ENCODE results near the gene TP53I13. TPM values are rescaled to one million over a fixed set of nuclear protein-coding genes. Genes with fewer than 3 reads are reported as not detected.
A peak's percentile ranks its signal among the peaks of the same experiment; 100 is the strongest.

TP53I13 gene
- total and polyA plus RNA-seq, 2 of the 13 experiments (the other 11 are each of a cell fraction or from before 2014, with no cell fraction given), result 16.9 to 25.7 TPM

DNA sequence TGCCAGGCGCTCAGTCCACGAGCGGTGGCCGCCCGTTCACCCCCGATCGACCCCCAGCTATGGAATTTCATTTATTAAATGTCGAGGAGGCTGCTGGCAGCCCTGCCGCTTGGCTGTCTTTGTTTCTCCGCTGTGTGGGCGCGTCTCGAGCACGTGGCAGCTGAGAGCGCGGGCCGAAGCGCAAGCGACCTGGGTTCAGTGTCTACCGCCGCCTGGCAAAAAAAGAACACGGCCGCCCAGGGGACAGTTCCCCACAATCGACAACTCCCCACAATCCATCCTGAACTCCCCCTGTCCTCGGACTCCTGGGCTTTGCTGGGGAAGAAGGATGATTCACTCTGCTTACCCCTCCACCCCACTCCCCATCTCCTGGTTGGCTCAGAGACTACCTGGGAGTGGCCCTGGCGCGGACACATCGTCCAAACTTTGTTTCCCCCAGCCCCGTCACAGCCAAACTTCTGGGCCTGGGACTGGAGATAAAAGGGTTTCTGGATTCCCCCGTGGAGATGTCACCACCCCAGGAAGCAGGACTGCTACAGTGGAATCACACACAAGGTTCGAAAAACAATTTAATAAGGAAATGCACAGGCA lies 22.7 kb downstream of the TP53I13 start (continued):
- TF ChIP-seq, protein P1, sequence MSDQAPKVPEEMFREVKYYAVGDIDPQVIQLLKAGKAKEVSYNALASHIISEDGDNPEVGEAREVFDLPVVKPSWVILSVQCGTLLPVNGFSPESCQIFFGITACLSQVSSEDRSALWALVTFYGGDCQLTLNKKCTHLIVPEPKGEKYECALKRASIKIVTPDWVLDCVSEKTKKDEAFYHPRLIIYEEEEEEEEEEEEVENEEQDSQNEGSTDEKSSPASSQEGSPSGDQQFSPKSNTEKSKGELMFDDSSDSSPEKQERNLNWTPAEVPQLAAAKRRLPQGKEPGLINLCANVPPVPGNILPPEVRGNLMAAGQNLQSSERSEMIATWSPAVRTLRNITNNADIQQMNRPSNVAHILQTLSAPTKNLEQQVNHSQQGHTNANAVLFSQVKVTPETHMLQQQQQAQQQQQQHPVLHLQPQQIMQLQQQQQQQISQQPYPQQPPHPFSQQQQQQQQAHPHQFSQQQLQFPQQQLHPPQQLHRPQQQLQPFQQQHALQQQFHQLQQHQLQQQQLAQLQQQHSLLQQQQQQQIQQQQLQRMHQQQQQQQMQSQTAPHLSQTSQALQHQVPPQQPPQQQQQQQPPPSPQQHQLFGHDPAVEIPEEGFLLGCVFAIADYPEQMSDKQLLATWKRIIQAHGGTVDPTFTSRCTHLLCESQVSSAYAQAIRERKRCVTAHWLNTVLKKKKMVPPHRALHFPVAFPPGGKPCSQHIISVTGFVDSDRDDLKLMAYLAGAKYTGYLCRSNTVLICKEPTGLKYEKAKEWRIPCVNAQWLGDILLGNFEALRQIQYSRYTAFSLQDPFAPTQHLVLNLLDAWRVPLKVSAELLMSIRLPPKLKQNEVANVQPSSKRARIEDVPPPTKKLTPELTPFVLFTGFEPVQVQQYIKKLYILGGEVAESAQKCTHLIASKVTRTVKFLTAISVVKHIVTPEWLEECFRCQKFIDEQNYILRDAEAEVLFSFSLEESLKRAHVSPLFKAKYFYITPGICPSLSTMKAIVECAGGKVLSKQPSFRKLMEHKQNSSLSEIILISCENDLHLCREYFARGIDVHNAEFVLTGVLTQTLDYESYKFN (CRISPR knock-in tag; conservative IDR thresholded peaks at IDR 0.05), result no peak
- TF ChIP-seq, protein P2, sequence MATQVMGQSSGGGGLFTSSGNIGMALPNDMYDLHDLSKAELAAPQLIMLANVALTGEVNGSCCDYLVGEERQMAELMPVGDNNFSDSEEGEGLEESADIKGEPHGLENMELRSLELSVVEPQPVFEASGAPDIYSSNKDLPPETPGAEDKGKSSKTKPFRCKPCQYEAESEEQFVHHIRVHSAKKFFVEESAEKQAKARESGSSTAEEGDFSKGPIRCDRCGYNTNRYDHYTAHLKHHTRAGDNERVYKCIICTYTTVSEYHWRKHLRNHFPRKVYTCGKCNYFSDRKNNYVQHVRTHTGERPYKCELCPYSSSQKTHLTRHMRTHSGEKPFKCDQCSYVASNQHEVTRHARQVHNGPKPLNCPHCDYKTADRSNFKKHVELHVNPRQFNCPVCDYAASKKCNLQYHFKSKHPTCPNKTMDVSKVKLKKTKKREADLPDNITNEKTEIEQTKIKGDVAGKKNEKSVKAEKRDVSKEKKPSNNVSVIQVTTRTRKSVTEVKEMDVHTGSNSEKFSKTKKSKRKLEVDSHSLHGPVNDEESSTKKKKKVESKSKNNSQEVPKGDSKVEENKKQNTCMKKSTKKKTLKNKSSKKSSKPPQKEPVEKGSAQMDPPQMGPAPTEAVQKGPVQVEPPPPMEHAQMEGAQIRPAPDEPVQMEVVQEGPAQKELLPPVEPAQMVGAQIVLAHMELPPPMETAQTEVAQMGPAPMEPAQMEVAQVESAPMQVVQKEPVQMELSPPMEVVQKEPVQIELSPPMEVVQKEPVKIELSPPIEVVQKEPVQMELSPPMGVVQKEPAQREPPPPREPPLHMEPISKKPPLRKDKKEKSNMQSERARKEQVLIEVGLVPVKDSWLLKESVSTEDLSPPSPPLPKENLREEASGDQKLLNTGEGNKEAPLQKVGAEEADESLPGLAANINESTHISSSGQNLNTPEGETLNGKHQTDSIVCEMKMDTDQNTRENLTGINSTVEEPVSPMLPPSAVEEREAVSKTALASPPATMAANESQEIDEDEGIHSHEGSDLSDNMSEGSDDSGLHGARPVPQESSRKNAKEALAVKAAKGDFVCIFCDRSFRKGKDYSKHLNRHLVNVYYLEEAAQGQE (IDR thresholded peaks at IDR 0.05; ENCODE audit: borderline replicate concordance in 1 of 2, low read depth in 1 of 2, low read length in 2 of 2), result peak in 1 of 2 experiments; percentile 12; a peak in 1 of 4 replicates
- TF ChIP-seq HOXA3 (CRISPR knock-in tag; IDR thresholded peaks at IDR 0.05) (no peak), ZNF777 (CRISPR knock-in tag; IDR thresholded peaks at IDR 0.05) (peak; percentile 75), REXO4 (CRISPR knock-in tag; IDR thresholded peaks at IDR 0.05; ENCODE audit: borderline replicate concordance) (no peak), KMT2B (CRISPR knock-in tag; IDR thresholded peaks at IDR 0.05) (peak; percentile 35), MTF1 (CRISPR knock-in tag; IDR thresholded peaks at IDR 0.05) (no peak), ZNF577 (CRISPR knock-in tag; IDR thresholded peaks at IDR 0.05; ENCODE audit: borderline replicate concordance, low read depth) (no peak), ZFX (CRISPR knock-in tag; IDR thresholded peaks at IDR 0.05; ENCODE audit: low read depth) (no peak; the same call in 1 of the 2 replicates), HDAC2 (CRISPR knock-in tag; IDR thresholded peaks at IDR 0.05) (peak; percentile 7; the same call in 1 of the 2 replicates)
- TF ChIP-seq, protein P3, sequence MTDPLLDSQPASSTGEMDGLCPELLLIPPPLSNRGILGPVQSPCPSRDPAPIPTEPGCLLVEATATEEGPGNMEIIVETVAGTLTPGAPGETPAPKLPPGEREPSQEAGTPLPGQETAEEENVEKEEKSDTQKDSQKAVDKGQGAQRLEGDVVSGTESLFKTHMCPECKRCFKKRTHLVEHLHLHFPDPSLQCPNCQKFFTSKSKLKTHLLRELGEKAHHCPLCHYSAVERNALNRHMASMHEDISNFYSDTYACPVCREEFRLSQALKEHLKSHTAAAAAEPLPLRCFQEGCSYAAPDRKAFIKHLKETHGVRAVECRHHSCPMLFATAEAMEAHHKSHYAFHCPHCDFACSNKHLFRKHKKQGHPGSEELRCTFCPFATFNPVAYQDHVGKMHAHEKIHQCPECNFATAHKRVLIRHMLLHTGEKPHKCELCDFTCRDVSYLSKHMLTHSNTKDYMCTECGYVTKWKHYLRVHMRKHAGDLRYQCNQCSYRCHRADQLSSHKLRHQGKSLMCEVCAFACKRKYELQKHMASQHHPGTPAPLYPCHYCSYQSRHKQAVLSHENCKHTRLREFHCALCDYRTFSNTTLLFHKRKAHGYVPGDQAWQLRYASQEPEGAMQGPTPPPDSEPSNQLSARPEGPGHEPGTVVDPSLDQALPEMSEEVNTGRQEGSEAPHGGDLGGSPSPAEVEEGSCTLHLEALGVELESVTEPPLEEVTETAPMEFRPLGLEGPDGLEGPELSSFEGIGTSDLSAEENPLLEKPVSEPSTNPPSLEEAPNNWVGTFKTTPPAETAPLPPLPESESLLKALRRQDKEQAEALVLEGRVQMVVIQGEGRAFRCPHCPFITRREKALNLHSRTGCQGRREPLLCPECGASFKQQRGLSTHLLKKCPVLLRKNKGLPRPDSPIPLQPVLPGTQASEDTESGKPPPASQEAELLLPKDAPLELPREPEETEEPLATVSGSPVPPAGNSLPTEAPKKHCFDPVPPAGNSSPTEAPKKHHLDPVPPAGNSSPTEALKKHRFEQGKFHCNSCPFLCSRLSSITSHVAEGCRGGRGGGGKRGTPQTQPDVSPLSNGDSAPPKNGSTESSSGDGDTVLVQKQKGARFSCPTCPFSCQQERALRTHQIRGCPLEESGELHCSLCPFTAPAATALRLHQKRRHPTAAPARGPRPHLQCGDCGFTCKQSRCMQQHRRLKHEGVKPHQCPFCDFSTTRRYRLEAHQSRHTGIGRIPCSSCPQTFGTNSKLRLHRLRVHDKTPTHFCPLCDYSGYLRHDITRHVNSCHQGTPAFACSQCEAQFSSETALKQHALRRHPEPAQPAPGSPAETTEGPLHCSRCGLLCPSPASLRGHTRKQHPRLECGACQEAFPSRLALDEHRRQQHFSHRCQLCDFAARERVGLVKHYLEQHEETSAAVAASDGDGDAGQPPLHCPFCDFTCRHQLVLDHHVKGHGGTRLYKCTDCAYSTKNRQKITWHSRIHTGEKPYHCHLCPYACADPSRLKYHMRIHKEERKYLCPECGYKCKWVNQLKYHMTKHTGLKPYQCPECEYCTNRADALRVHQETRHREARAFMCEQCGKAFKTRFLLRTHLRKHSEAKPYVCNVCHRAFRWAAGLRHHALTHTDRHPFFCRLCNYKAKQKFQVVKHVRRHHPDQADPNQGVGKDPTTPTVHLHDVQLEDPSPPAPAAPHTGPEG (CRISPR knock-in tag; IDR thresholded peaks at IDR 0.05), result no peak; the same call in none of the 2 replicates
- TF ChIP-seq, protein P4, sequence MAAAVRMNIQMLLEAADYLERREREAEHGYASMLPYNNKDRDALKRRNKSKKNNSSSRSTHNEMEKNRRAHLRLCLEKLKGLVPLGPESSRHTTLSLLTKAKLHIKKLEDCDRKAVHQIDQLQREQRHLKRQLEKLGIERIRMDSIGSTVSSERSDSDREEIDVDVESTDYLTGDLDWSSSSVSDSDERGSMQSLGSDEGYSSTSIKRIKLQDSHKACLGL (CRISPR knock-in tag; IDR thresholded peaks at IDR 0.05), result 0 out of 2 replicates have a peak, but pooled peaks have one; percentile 4
- TF ChIP-seq, protein P5, sequence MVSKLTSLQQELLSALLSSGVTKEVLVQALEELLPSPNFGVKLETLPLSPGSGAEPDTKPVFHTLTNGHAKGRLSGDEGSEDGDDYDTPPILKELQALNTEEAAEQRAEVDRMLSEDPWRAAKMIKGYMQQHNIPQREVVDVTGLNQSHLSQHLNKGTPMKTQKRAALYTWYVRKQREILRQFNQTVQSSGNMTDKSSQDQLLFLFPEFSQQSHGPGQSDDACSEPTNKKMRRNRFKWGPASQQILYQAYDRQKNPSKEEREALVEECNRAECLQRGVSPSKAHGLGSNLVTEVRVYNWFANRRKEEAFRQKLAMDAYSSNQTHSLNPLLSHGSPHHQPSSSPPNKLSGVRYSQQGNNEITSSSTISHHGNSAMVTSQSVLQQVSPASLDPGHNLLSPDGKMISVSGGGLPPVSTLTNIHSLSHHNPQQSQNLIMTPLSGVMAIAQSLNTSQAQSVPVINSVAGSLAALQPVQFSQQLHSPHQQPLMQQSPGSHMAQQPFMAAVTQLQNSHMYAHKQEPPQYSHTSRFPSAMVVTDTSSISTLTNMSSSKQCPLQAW (CRISPR knock-in tag; IDR thresholded peaks at IDR 0.05), result no peak

Data from HepG2 (cell line).